CD14-positive monocyte (primary cell): ENCODE data around the gene RDX. TPM values are rescaled to one million over a fixed set of nuclear protein-coding genes. Genes with fewer than 3 reads are reported as not detected.

Experiments used
- DNase-seq, 3 donors: peaks; one replicate each; pipeline ENCODE4 v3.0.0-alpha.2; 2011 to 2022
- H2AFZ ChIP-seq: 2 replicates; pipeline ENCODE4 v1.6.0; 2012; ENCODE audit warnings: mild to moderate bottlenecking, low read depth, low read length, inconsistent platforms; ENCODE audit not compliant: insufficient read depth, poor library complexity, severe bottlenecking
- H3K27ac ChIP-seq, 2 donors: 1 replicate in 1 of 2; 2 replicates in 1 of 2; pipeline ENCODE4 v1.5.1; 2012 to 2013; ENCODE audit warnings: low read length in 2 of 2, control low read depth in 1 of 2, inconsistent platforms in 1 of 2, low read depth in 1 of 2, mild to moderate bottlenecking in 1 of 2
- H3K27me3 ChIP-seq, 2 donors: one replicate each; pipeline versions ENCODE4 v1.6.0 to v1.6.1; 2011 to 2013; ENCODE audit warnings: low read length in 2 of 2; ENCODE audit not compliant: control insufficient read depth in 2 of 2, insufficient read depth in 2 of 2
- H3K36me3 ChIP-seq, 2 donors: replicated peaks in 1 of 2; 1 replicate in 1 of 2; 2 replicates in 1 of 2; pipeline versions ENCODE4 v1.5.1 to v1.6.1; 2012 to 2013; ENCODE audit warnings: low read length in 2 of 2, control low read depth in 1 of 2, inconsistent platforms in 1 of 2, mild to moderate bottlenecking in 1 of 2; ENCODE audit not compliant: insufficient read depth in 2 of 2, control insufficient read depth in 1 of 2
- H3K4me1 ChIP-seq, 2 donors: 1 replicate in 1 of 2; 2 replicates in 1 of 2; pipeline versions ENCODE4 v1.5.1 to v1.6.1; 2012 to 2013; ENCODE audit warnings: low read length in 2 of 2, control low read depth in 1 of 2, inconsistent platforms in 1 of 2, mild to moderate bottlenecking in 1 of 2, moderate library complexity in 1 of 2; ENCODE audit not compliant: insufficient read depth in 2 of 2, control insufficient read depth in 1 of 2
- H3K4me2 ChIP-seq: replicated peaks from 2 replicates; pipeline ENCODE3; 2012; ENCODE audit warnings: low read length, moderate library complexity, mild to moderate bottlenecking; ENCODE audit not compliant: poor library complexity, severe bottlenecking; ENCODE audit errors: extremely low read depth
- H3K4me3 ChIP-seq, 3 experiments: fragments of 200-600 bp in 1 of 3; sonication (generic) in 1 of 3; replicated peaks in 1 of 3; 1 replicate in 2 of 3; 2 replicates in 1 of 3; pipeline ENCODE4 v1.5.1; 2011 to 2013; ENCODE audit warnings: low read length in 3 of 3, mild to moderate bottlenecking in 3 of 3, control low read depth in 2 of 3, low read depth in 2 of 3, inconsistent platforms in 1 of 3, moderate library complexity in 1 of 3
- H3K79me2 ChIP-seq: 2 replicates; pipeline ENCODE4 v1.6.0; 2012; ENCODE audit warnings: mild to moderate bottlenecking, control low read depth, inconsistent platforms, low read length, moderate library complexity; ENCODE audit not compliant: insufficient read depth
- H3K9ac ChIP-seq: 2 replicates; pipeline ENCODE4 v1.6.0; 2017; ENCODE audit warnings: low read length, mild to moderate bottlenecking; ENCODE audit not compliant: insufficient read depth, poor library complexity, severe bottlenecking
- H3K9me3 ChIP-seq, 2 donors: replicated peaks in 1 of 2; 1 replicate in 1 of 2; 2 replicates in 1 of 2; pipeline versions ENCODE4 v1.5.1 to v1.6.1; 2012 to 2013; ENCODE audit warnings: low read length in 2 of 2, control low read depth in 1 of 2; ENCODE audit not compliant: control insufficient read depth in 1 of 2, insufficient read depth in 1 of 2
- H4K20me1 ChIP-seq: 2 replicates; pipeline ENCODE4 v1.6.0; 2012; ENCODE audit warnings: mild to moderate bottlenecking, low read length, control low read depth, moderate library complexity; ENCODE audit not compliant: insufficient read depth
- H3K27ac Mint-ChIP-seq, 7 donors: one replicate each; pipeline ENCODE4 v1.8.0; 2020; ENCODE audit warnings: mild to moderate bottlenecking in 7 of 7, mixed read lengths in 7 of 7, moderate library complexity in 6 of 7, inconsistent platforms in 2 of 7
- H3K27me3 Mint-ChIP-seq, 3 donors: one replicate each; pipeline ENCODE4 v1.8.0; 2021 to 2022; ENCODE audit warnings: low read depth in 3 of 3, mild to moderate bottlenecking in 3 of 3, mixed read lengths in 3 of 3, moderate library complexity in 3 of 3, inconsistent platforms in 1 of 3
- H3K36me3 Mint-ChIP-seq, 2 donors: one replicate each; pipeline ENCODE4 v1.8.0; 2020; ENCODE audit warnings: mixed read lengths in 2 of 2, inconsistent platforms in 1 of 2, mild to moderate bottlenecking in 1 of 2
- H3K4me1 Mint-ChIP-seq: one replicate; pipeline ENCODE4 v1.8.0; 2020; ENCODE audit warnings: mild to moderate bottlenecking, mixed read lengths
- H3K4me3 Mint-ChIP-seq, 2 donors: one replicate each; pipeline ENCODE4 v1.8.0; 2020; ENCODE audit warnings: mild to moderate bottlenecking in 2 of 2, mixed read lengths in 2 of 2, moderate library complexity in 1 of 2
- H3K9me3 Mint-ChIP-seq, 7 donors: one replicate each; pipeline ENCODE4 v1.8.0; 2020 to 2022; ENCODE audit warnings: mixed read lengths in 7 of 7, mild to moderate bottlenecking in 6 of 7, moderate library complexity in 6 of 7, inconsistent platforms in 2 of 7
- WGBS: methylation state at CpG from one replicate; pipeline ENCODE4 v1.1.5; 2013; ENCODE audit warnings: missing lambda C conversion rate; ENCODE audit not compliant: insufficient coverage; 5-methylcytosine and 5-hydroxymethylcytosine counted together
- intact Hi-C, 2 donors: fragments of 100-400 bp; cut with micrococcal nuclease; formaldehyde crosslinking; loops; one replicate each; pipeline versions ENCODE4 v1.15.0 to v1.15.1; 2023
- polyA plus RNA-seq, 3 donors: library from polyadenylated mRNA; depleted of rRNA in 1 of 3; unstranded in 2 of 3; stranded (reverse) in 1 of 3; fragments of 300-500 nt in 2 of 3; fragments of >200 nt in 1 of 3; fragmentation: Illumina TruSeq in 2 of 3; gene quantifications; 1 replicate in 2 of 3; 2 replicates in 1 of 3; pipeline ENCODE4 v1.2.3, GENCODE V29; 2012 to 2021
- TF ChIP-seq, protein P1 (sequence below): fragments of 200-600 bp; IDR thresholded peaks from one replicate; pipeline ENCODE4 v1.8.0; 2022; ENCODE audit warnings: antibody characterized with exemption, mild to moderate bottlenecking

Gene RDX
- polyA plus RNA-seq, 3 donors: 11.9 to 22.0 (median 20.9) TPM

GRCh38 chr11:110319501-110319900 is 23.1 kb upstream of the RDX start:
- intact Hi-C loops: no loop called here
- H4K20me1 ChIP-seq: no peaks in the 10 kb centered on the region
- no peaks in the 10 kb centered on the region for H3K27me3 ChIP-seq
- H3K9me3 ChIP-seq: no peaks in the 10 kb centered on the region
- Mint-ChIP-seq H3K36me3 (no peaks in the 10 kb centered on the region), H3K4me1 (peaks cover 6% of the 10 kb centered on the region), H3K27ac (no peak overlapping the region), H3K27me3 (peaks cover 0 to 3% (median 0%) of the 10 kb centered on the region in 3 donors), H3K4me3 (no peak overlapping the region), H3K9me3 (no peaks in the 10 kb centered on the region)
- H2AFZ ChIP-seq: no peak overlapping the region
- H3K79me2 ChIP-seq: no peaks in the 10 kb centered on the region
- no peak overlapping the region for H3K9ac ChIP-seq
- H3K36me3 ChIP-seq: no peaks in the 10 kb centered on the region
- TF ChIP-seq, protein P1, sequence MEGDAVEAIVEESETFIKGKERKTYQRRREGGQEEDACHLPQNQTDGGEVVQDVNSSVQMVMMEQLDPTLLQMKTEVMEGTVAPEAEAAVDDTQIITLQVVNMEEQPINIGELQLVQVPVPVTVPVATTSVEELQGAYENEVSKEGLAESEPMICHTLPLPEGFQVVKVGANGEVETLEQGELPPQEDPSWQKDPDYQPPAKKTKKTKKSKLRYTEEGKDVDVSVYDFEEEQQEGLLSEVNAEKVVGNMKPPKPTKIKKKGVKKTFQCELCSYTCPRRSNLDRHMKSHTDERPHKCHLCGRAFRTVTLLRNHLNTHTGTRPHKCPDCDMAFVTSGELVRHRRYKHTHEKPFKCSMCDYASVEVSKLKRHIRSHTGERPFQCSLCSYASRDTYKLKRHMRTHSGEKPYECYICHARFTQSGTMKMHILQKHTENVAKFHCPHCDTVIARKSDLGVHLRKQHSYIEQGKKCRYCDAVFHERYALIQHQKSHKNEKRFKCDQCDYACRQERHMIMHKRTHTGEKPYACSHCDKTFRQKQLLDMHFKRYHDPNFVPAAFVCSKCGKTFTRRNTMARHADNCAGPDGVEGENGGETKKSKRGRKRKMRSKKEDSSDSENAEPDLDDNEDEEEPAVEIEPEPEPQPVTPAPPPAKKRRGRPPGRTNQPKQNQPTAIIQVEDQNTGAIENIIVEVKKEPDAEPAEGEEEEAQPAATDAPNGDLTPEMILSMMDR: no peak
- WGBS: no CpG with 5 or more reads among the region's 3 CpGs
- H3K4me3 ChIP-seq: no peak overlapping the region
- H3K4me1 ChIP-seq: no peaks in the 10 kb centered on the region
- DNase-seq: no peak
- no peak overlapping the region for H3K27ac ChIP-seq
- no peak overlapping the region for H3K4me2 ChIP-seq

GRCh38 chr11:110318638-110319404 is 22.4 kb upstream of the RDX start:
- WGBS: 80% methylated on average over 1 of the region's 1 CpG

More at GRCh38 chr11:110318638-110319404, 22.4 kb upstream of the RDX start:
- Histone ChIP-seq H3K9me3 (no peaks in the 10 kb centered on the region), H3K4me2 (no peak overlapping the region), H3K36me3 (no peaks in the 10 kb centered on the region), H3K79me2 (no peaks in the 10 kb centered on the region), H3K9ac (no peak overlapping the region), H3K4me3 (no peak overlapping the region), H2AFZ (no peak overlapping the region), H3K27me3 (no peaks in the 10 kb centered on the region), H4K20me1 (no peaks in the 10 kb centered on the region), H3K27ac (no peak overlapping the region), H3K4me1 (no peaks in the 10 kb centered on the region)
- Mint-ChIP-seq H3K4me3 (no peak overlapping the region), H3K36me3 (no peaks in the 10 kb centered on the region), H3K27ac (peak overlapping the region in 1 of 7 donors; percentile 6), H3K9me3 (no peaks in the 10 kb centered on the region), H3K27me3 (peaks cover 0 to 3% (median 0%) of the 10 kb centered on the region in 3 donors), H3K4me1 (peaks cover 6% of the 10 kb centered on the region)
- intact Hi-C loops: no loop called here
- peak in 1 of 3 donors; percentile 27 for DNase-seq
- TF ChIP-seq, protein P1: no peak
